SU-DHL-6 (cell line): ENCODE results near the gene CHKA.

ENCODE experiments used
- H2AFZ ChIP-seq: fragments of 200-600 bp; sonication (generic); 2 replicates; pipeline ENCODE4 v1.6.1; 2014; ENCODE audit warnings: low read depth, mild to moderate bottlenecking, moderate library complexity, mixed read lengths, antibody characterized with exemption, low read length; ENCODE audit not compliant: severe bottlenecking
- H3F3A ChIP-seq: fragments of 200-600 bp; shearing (Covaris generic); 2 replicates; pipeline ENCODE4 v1.6.0; 2016; ENCODE audit warnings: antibody characterized with exemption, mild to moderate bottlenecking; ENCODE audit not compliant: insufficient read depth
- H3K27ac ChIP-seq: fragments of 200-600 bp; sonication (generic); 2 replicates; pipeline ENCODE4 v1.5.1; 2016; ENCODE audit warnings: low read depth, mild to moderate bottlenecking, low read length, moderate library complexity, mixed read lengths
- H3K27me3 ChIP-seq: fragments of 200-600 bp; sonication (generic), shearing (Covaris generic); 2 replicates; pipeline ENCODE4 v1.6.0; 2014; ENCODE audit warnings: mild to moderate bottlenecking, low read length
- H3K36me3 ChIP-seq: fragments of 200-600 bp; sonication (generic); 2 replicates; pipeline ENCODE4 v1.6.1; 2014; ENCODE audit warnings: mild to moderate bottlenecking, low read length, mixed read lengths
- H3K4me2 ChIP-seq: fragments of 300-600, 200-600 bp; shearing (Covaris generic), sonication (generic); 2 replicates; pipeline ENCODE4 v1.6.0; 2014; ENCODE audit warnings: low read length, low read depth, mild to moderate bottlenecking; ENCODE audit not compliant: poor library complexity, severe bottlenecking
- H3K4me3 ChIP-seq: fragments of 200-600 bp; sonication (generic); 2 replicates; pipeline ENCODE4 v1.5.1; 2014; ENCODE audit warnings: antibody characterized with exemption, low read length, mild to moderate bottlenecking, mixed read lengths; ENCODE audit not compliant: insufficient read depth, poor library complexity, severe bottlenecking
- H3K79me2 ChIP-seq: fragments of 200-600 bp; sonication (generic); 2 replicates; pipeline ENCODE4 v1.6.1; 2014; ENCODE audit warnings: mild to moderate bottlenecking, low read length, moderate library complexity; ENCODE audit not compliant: insufficient read depth
- H3K9ac ChIP-seq: fragments of 200-600 bp; sonication (generic); 2 replicates; pipeline ENCODE4 v1.7.0; 2014; ENCODE audit warnings: mild to moderate bottlenecking, low read length
- H3K9me2 ChIP-seq: fragments of 200-600 bp; sonication (generic); replicated peaks from 2 replicates; pipeline ENCODE4 v1.6.1; 2014; ENCODE audit warnings: low read length; ENCODE audit not compliant: insufficient read depth
- H3K9me3 ChIP-seq: fragments of 200-600 bp; sonication (generic); 2 replicates; pipeline ENCODE4 v1.6.1; 2014; ENCODE audit warnings: low read length, mixed read lengths; ENCODE audit not compliant: insufficient read depth
- H4K20me1 ChIP-seq: fragments of 200-600 bp; sonication (generic); 2 replicates; pipeline ENCODE4 v1.6.1; 2014; ENCODE audit warnings: low read depth, mild to moderate bottlenecking, antibody characterized with exemption, low read length, moderate library complexity, mixed read lengths
- EZH2phosphoT487 ChIP-seq: fragments of 200-600 bp; sonication (generic), shearing (Covaris generic); conservative IDR thresholded peaks from 2 replicates; pipeline ENCODE4 v1.6.1; 2018; ENCODE audit warnings: mild to moderate bottlenecking, antibody characterized with exemption, low read length, moderate library complexity, mixed read lengths
- TF ChIP-seq, protein P1 (sequence below): fragments of 200-600 bp; sonication (generic); IDR thresholded peaks from one replicate; pipeline ENCODE4 v1.5.1; 2017; ENCODE audit warnings: antibody characterized with exemption, mild to moderate bottlenecking, low read length, moderate library complexity; ENCODE audit not compliant: insufficient read depth, poor library complexity, severe bottlenecking

The CHKA gene

DNA sequence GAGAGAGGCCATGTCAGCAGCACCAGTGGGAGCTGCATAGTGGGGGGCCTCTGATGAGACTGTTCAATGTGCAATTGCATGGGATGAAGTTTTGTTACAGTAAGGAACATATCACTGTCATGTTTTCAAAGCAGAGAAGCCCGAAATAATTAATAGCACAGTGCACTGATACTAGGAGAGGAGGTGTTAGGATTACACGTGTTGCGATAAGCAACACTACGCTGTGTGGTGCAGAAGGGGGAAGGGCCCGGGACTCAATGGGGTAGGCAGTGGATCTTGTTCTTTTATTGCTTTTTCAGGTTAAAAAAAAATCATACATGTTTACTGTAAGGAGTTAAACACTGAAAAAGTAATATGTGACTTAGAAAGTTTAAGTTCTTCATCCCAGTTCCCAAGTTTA is 53.2 kb downstream of the CHKA start:
- H3K79me2 ChIP-seq: no peaks in the 10 kb centered on the region
- no peaks in the 10 kb centered on the region for H3K27me3 ChIP-seq
- H3K4me2 ChIP-seq: no peak overlapping the region
- H3K27ac ChIP-seq: no peak overlapping the region
- H3K9ac ChIP-seq: no peak overlapping the region
- TF ChIP-seq EZH2phosphoT487: no peak
- TF ChIP-seq, protein P1, sequence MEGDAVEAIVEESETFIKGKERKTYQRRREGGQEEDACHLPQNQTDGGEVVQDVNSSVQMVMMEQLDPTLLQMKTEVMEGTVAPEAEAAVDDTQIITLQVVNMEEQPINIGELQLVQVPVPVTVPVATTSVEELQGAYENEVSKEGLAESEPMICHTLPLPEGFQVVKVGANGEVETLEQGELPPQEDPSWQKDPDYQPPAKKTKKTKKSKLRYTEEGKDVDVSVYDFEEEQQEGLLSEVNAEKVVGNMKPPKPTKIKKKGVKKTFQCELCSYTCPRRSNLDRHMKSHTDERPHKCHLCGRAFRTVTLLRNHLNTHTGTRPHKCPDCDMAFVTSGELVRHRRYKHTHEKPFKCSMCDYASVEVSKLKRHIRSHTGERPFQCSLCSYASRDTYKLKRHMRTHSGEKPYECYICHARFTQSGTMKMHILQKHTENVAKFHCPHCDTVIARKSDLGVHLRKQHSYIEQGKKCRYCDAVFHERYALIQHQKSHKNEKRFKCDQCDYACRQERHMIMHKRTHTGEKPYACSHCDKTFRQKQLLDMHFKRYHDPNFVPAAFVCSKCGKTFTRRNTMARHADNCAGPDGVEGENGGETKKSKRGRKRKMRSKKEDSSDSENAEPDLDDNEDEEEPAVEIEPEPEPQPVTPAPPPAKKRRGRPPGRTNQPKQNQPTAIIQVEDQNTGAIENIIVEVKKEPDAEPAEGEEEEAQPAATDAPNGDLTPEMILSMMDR: no peak
- H3F3A ChIP-seq: no peaks in the 10 kb centered on the region
- no peak overlapping the region for H2AFZ ChIP-seq
- H4K20me1 ChIP-seq: no peaks in the 10 kb centered on the region
- H3K4me3 ChIP-seq: no peak overlapping the region
- H3K9me2 ChIP-seq: no peaks in the 10 kb centered on the region
- 0 out of 2 replicates have a peak, but pooled peaks cover 3% of the 10 kb centered on the region for H3K36me3 ChIP-seq
- H3K9me3 ChIP-seq: no peaks in the 10 kb centered on the region

DNA sequence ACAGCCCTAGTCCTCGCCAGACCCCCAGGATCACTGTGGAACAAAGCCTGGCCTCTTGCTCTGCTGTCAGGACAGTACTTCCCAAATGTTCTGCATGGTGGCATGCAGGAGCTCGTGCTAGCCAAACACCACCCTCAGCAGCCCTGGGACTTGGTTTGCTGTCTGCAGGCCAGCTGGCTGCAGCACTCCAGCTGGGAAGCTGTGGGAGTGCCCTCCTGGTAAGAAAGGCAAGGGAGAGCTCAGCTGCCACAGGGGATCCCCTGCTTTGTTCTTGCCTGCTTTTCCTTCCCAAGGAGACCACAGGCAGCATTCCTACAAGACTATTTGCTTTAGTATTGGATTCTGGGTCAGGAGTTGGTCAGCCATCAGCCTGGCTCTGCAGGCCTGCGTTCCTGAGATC is 54.4 kb downstream of the CHKA start:
- Histone ChIP-seq H4K20me1 (no peaks in the 10 kb centered on the region), H3K79me2 (no peaks in the 10 kb centered on the region), H3K9me2 (no peaks in the 10 kb centered on the region), H3K9ac (no peak overlapping the region), H3F3A (no peaks in the 10 kb centered on the region), H3K27ac (no peak overlapping the region), H3K36me3 (0 out of 2 replicates have a peak, but pooled peaks cover 3% of the 10 kb centered on the region), H3K27me3 (no peaks in the 10 kb centered on the region), H2AFZ (no peak overlapping the region), H3K9me3 (no peaks in the 10 kb centered on the region), H3K4me3 (no peak overlapping the region), H3K4me2 (no peak overlapping the region)
- TF ChIP-seq EZH2phosphoT487: no peak
- TF ChIP-seq, protein P1: no peak

DNA sequence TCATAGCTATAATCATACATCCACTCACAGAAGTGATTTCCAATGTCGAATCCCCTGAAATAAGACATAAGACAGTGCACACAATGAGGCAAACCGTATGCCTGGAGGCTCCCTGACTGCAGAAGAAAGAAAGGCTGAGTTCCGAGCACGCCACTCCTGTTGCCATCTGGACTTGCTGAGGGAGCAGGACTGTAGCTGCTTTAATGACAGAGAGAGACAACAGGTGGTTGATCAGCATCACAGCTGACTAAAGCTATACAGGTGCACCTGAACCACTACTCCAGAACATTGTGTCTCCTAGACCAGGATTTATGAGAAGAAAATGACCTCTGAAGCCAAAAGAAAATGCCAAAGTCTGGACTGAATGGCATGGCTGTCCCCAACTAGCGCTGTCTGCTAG is 55.3 kb downstream of the CHKA start:
- Histone ChIP-seq H3F3A (no peaks in the 10 kb centered on the region), H3K9me2 (no peaks in the 10 kb centered on the region), H3K9ac (no peak overlapping the region), H3K79me2 (no peaks in the 10 kb centered on the region), H4K20me1 (no peaks in the 10 kb centered on the region), H3K4me3 (no peak overlapping the region), H2AFZ (no peak overlapping the region), H3K9me3 (no peaks in the 10 kb centered on the region), H3K4me2 (no peak overlapping the region), H3K36me3 (0 out of 2 replicates have a peak, but pooled peaks cover 3% of the 10 kb centered on the region), H3K27me3 (no peaks in the 10 kb centered on the region), H3K27ac (no peak overlapping the region)
- TF ChIP-seq, protein P1: no peak
- no peak for TF ChIP-seq EZH2phosphoT487
